ENCODE results near the gene HMHB1. TPM values are rescaled to one million over a fixed set of nuclear protein-coding genes. Genes with fewer than 3 reads are reported as not detected.
A peak's percentile ranks its signal among the peaks of the same experiment; 100 is the strongest.
"Not testable (repeated sequence)": the region's sequence is repeated elsewhere in the genome, so short reads cannot be mapped to it uniquely, and the experiment has no call there.

HMHB1 gene
- total RNA-seq, 1 experiment from 2014 or later = not detected

DNA sequence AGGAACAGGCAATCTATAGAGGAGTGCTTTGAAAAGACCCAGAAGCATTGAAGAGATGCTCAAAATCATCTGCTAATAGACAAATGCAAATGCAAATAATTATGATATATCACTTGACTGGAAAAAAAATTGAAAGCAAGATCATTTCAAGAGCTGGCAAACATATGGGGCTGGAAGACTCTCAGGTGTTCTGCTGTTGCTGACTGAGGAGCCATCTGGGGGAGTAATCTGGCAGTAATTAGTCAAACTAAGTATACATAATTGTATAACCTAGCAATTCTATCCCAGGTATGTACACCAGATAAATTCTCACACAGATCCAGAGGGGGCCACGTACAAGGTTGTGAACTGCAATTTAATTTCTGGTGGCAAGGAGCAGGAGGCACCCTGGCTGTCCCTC lies 4.6 kb upstream of the HMHB1 start:
- Histone ChIP-seq H3K9ac (ENCODE audit: low read length) (no peak overlapping the region), H3K79me2 (ENCODE audit: low read length) (no peaks in the 10 kb centered on the region), H3K36me3 (ENCODE audit: insufficient read depth, low read length) (no peaks in the 10 kb centered on the region), H2AFZ (ENCODE audit: low read length) (no peak overlapping the region), H3K4me1 (ENCODE audit: low read length) (peaks cover 10% of the 10 kb centered on the region), H3K27me3 (ENCODE audit: low read length) (no peaks in the 10 kb centered on the region; the same call in none of the 2 replicates), H4K20me1 (ENCODE audit: insufficient read depth, low read depth, low read length) (no peaks in the 10 kb centered on the region), H3K4me3 (ENCODE audit: low read length) (no peak overlapping the region), H3K27ac (ENCODE audit: low read length) (no peak overlapping the region), H3K9me2 (replicated peaks; ENCODE audit: insufficient read depth, low read length) (no peaks in the 10 kb centered on the region), H3K4me2 (ENCODE audit: low read depth, low read length, poor library complexity, severe bottlenecking) (no peak overlapping the region), H3K9me3 (ENCODE audit: low read length) (no peaks in the 10 kb centered on the region)
- no peak for DNase-seq

DNA sequence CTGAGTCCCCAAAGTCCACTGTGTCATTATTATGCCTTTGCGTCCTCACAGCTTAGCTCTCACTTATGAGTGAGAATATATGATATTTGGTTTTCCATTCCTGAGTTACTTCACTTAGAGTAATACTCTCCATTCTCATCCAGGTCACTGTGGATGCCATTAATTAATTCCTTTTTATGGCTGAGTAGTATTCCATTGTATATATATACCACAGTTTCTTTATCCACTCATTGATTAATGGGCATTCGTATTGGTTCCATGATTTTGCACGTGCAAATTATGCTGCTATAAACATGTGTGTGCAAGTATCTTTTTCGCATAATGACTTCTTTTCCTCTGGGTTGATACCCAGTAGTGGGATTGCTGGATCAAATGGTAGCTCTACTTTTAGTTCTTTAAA lies 4.4 kb downstream of the HMHB1 start:
- not testable (repeated sequence) for H2AFZ ChIP-seq (ENCODE audit: low read length); H3K9me2 ChIP-seq (replicated peaks; ENCODE audit: insufficient read depth, low read length); H3K27me3 ChIP-seq (ENCODE audit: low read length); H3K9ac ChIP-seq (ENCODE audit: low read length); DNase-seq; H3K27ac ChIP-seq (ENCODE audit: low read length); H4K20me1 ChIP-seq (ENCODE audit: insufficient read depth, low read depth, low read length); H3K36me3 ChIP-seq (ENCODE audit: insufficient read depth, low read length); H3K4me2 ChIP-seq (ENCODE audit: low read depth, low read length, poor library complexity, severe bottlenecking); H3K79me2 ChIP-seq (ENCODE audit: low read length); H3K4me1 ChIP-seq (ENCODE audit: low read length); H3K9me3 ChIP-seq (ENCODE audit: low read length); H3K4me3 ChIP-seq (ENCODE audit: low read length)

DNA sequence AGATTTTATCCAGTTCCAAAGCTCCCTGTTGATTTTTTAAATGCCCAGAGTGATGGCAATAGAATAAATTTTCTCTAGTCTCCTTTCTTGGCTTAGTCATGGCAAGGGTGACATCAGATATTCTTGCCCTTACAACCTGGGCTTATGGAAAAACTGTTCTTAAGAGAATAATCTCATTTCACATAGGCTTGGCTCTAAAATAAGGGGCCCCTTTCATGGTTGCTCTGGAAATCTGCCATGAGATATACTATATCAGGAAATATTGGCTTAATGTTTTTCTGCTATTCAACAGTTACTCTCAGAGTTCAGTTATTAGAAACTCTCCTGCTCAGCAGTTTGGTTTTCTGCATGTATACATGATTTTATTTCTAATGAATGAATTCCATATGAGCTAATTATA lies 7.8 kb downstream of the HMHB1 start:
- Histone ChIP-seq H3K79me2 (ENCODE audit: low read length) (no peaks in the 10 kb centered on the region), H3K9ac (ENCODE audit: low read length) (no peak overlapping the region), H3K36me3 (ENCODE audit: insufficient read depth, low read length) (no peaks in the 10 kb centered on the region), H3K9me3 (ENCODE audit: low read length) (no peaks in the 10 kb centered on the region), H2AFZ (ENCODE audit: low read length) (no peak overlapping the region), H3K27me3 (ENCODE audit: low read length) (no peaks in the 10 kb centered on the region), H4K20me1 (ENCODE audit: insufficient read depth, low read depth, low read length) (no peaks in the 10 kb centered on the region), H3K4me1 (ENCODE audit: low read length) (peaks cover 7% of the 10 kb centered on the region), H3K4me2 (ENCODE audit: low read depth, low read length, poor library complexity, severe bottlenecking) (no peak overlapping the region), H3K9me2 (replicated peaks; ENCODE audit: insufficient read depth, low read length) (no peaks in the 10 kb centered on the region), H3K27ac (ENCODE audit: low read length) (no peak overlapping the region), H3K4me3 (ENCODE audit: low read length) (no peak overlapping the region)
- no peak for DNase-seq

DNA sequence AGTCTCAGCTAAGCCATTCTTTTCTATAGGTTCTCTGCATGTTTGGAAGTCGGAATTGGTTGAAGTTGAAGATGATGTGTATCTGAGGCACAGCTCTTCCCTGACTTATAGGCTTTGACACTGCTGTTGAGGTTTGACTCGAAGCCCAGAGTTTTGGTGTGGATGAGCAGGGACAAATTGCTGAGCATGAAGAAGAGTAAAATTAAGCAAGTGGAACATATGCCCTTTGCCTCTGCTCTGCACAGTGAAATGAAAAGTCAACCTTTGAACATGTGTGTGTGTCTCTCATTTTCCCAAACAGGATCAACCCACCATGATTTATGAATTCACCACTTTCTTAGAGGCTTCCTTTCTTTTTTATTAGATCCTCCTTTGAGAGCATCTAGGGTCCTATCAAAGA lies 8.5 kb downstream of the HMHB1 start:
- H3K9ac ChIP-seq (ENCODE audit: low read length) = no peak overlapping the region
- no peak overlapping the region for H2AFZ ChIP-seq (ENCODE audit: low read length)
- no peaks in the 10 kb centered on the region for H3K36me3 ChIP-seq (ENCODE audit: insufficient read depth, low read length)
- no peak overlapping the region for H3K27ac ChIP-seq (ENCODE audit: low read length)
- H3K4me1 ChIP-seq (ENCODE audit: low read length) = peaks cover 14% of the 10 kb centered on the region
- H3K4me2 ChIP-seq (ENCODE audit: low read depth, low read length, poor library complexity, severe bottlenecking) = no peak overlapping the region
- H3K4me3 ChIP-seq (ENCODE audit: low read length) = no peak overlapping the region
- H4K20me1 ChIP-seq (ENCODE audit: insufficient read depth, low read depth, low read length) = no peaks in the 10 kb centered on the region
- H3K9me2 ChIP-seq (replicated peaks; ENCODE audit: insufficient read depth, low read length) = no peaks in the 10 kb centered on the region
- no peaks in the 10 kb centered on the region for H3K9me3 ChIP-seq (ENCODE audit: low read length)
- no peaks in the 10 kb centered on the region for H3K79me2 ChIP-seq (ENCODE audit: low read length)
- DNase-seq = no peak
- H3K27me3 ChIP-seq (ENCODE audit: low read length) = no peaks in the 10 kb centered on the region

DNA sequence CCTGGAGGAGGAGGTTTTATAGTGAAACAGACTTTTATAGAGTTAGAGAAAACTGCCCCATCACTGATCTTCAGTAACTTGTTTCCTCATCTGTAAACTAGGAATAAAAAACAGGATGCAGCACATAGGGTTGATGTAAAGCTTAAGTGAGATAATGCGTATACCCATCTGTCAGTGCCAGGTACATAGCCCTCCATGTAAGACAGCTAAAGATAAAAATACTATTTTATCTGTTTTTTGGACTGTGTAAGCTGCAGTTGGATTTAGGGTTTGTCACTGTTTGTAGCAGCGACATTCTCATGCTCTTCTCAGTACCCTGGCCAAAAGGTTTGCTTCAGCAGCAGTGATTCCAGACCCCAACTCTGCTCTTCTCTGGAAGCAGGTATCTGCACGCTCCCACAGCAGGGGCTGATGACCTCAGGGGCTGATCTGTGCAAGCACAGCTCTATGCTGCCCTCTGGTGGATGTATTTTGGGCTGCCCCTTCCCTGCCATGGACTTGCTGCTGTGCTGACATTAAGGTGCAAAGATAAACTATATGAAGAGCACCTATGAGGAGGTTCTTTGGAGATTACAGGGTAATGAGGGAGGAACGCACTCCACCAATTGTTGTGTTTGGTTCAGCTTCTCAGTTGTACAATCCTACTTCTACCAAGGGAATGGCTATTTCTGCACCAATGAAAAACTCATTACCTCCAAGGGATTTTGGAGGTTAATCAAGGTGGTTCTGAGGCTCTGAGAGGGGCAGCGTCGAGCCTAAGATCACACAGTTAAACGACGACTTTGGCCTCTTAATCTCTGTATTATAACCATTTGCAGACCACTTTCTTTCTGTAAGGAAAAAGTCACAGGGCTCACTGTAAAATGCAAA lies 13.1 kb downstream of the HMHB1 start:
- Histone ChIP-seq H3K9ac (ENCODE audit: low read length) (no peak overlapping the region), H2AFZ (ENCODE audit: low read length) (no peak overlapping the region), H3K4me1 (ENCODE audit: low read length) (peaks cover 21% of the 10 kb centered on the region), H3K79me2 (ENCODE audit: low read length) (no peaks in the 10 kb centered on the region), H3K4me3 (ENCODE audit: low read length) (no peak overlapping the region), H3K27ac (ENCODE audit: low read length) (no peak overlapping the region), H4K20me1 (ENCODE audit: insufficient read depth, low read depth, low read length) (no peaks in the 10 kb centered on the region), H3K9me3 (ENCODE audit: low read length) (no peaks in the 10 kb centered on the region), H3K36me3 (ENCODE audit: insufficient read depth, low read length) (no peaks in the 10 kb centered on the region), H3K9me2 (replicated peaks; ENCODE audit: insufficient read depth, low read length) (no peaks in the 10 kb centered on the region), H3K27me3 (ENCODE audit: low read length) (no peaks in the 10 kb centered on the region), H3K4me2 (ENCODE audit: low read depth, low read length, poor library complexity, severe bottlenecking) (peak overlapping the region; percentile 14)
- DNase-seq = peak; percentile 93

DNA sequence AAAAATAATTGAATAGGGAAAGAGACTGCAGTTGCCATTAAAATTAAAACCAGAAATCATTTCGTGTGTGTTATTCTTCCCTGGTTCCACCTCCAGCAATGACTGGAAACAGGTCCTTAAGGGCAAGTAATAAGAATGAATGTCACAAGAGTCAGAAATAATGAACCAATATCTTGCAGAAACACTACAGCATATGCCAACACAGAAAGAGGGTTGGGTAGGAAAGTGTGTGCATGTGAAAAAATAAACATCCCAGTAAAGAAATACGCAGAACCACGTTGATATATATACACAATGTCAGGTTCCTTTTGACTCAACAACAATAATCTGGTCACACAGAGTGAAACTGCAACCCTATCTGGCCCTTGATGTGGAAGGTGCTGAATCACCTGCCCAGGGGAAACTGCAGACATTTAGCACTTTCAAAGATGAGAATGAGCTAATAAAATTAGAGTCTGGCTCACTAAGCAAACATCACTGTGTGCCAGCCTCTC lies 15.0 kb downstream of the HMHB1 start:
- no peaks in the 10 kb centered on the region for H3K79me2 ChIP-seq (ENCODE audit: low read length)
- no peak overlapping the region for H3K9ac ChIP-seq (ENCODE audit: low read length)
- peaks cover 21% of the 10 kb centered on the region for H3K4me1 ChIP-seq (ENCODE audit: low read length)
- DNase-seq = no peak
- no peaks in the 10 kb centered on the region for H3K9me3 ChIP-seq (ENCODE audit: low read length)
- H3K27ac ChIP-seq (ENCODE audit: low read length) = no peak overlapping the region
- H4K20me1 ChIP-seq (ENCODE audit: insufficient read depth, low read depth, low read length) = no peaks in the 10 kb centered on the region
- no peak overlapping the region for H3K4me3 ChIP-seq (ENCODE audit: low read length)
- no peaks in the 10 kb centered on the region for H3K36me3 ChIP-seq (ENCODE audit: insufficient read depth, low read length)
- no peak overlapping the region for H2AFZ ChIP-seq (ENCODE audit: low read length)
- no peaks in the 10 kb centered on the region for H3K9me2 ChIP-seq (replicated peaks; ENCODE audit: insufficient read depth, low read length)
- no peak overlapping the region for H3K4me2 ChIP-seq (ENCODE audit: low read depth, low read length, poor library complexity, severe bottlenecking)
- no peaks in the 10 kb centered on the region for H3K27me3 ChIP-seq (ENCODE audit: low read length)

DNA sequence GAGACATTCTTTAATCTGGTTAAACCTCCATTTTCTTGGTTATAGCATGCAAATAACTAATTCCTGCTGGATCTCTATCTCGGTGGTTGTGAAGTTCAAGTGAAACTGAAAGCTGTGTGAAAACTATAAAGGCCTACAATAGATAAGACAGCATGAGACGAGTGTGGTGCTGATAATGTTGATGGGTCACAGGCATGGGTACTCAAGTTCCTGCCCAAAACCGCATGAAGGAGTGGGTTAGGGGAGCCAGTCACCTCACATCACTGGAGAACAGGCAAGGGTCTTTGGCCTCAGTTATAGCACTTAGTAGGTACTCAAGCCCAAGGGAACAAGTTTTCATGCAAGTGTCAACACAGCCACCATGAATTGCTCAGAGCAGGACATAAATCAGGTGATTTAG lies 16.7 kb downstream of the HMHB1 start:
- no peak for DNase-seq

DNA sequence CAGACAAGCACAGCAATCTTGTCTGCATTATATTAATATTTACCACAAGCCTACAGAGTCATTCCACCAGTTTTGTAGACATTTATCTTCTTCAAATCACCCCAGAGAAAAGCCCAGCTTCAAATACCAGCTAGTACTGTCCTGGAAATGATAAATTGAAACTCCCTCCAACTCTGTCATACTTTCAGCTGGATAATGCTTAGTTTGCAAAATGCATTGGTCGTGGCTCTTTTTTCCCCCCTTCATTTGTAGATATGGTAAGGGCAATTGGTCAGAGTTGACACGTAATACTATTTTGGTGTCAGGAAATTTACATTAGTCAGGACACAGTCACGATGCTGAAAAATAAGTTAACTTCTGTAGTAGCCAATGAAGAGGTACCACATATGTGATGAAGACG lies 21.2 kb downstream of the HMHB1 start:
- no peak overlapping the region for H3K9ac ChIP-seq (ENCODE audit: low read length)

More for the DNA sequence above, 16.7 kb downstream of the HMHB1 start:
- Histone ChIP-seq H3K27me3 (ENCODE audit: low read length) (no peaks in the 10 kb centered on the region), H3K36me3 (ENCODE audit: insufficient read depth, low read length) (no peaks in the 10 kb centered on the region), H2AFZ (ENCODE audit: low read length) (no peak overlapping the region; the same call in 1 of the 2 replicates), H4K20me1 (ENCODE audit: insufficient read depth, low read depth, low read length) (no peaks in the 10 kb centered on the region), H3K9me3 (ENCODE audit: low read length) (no peaks in the 10 kb centered on the region), H3K9ac (ENCODE audit: low read length) (no peak overlapping the region), H3K4me3 (ENCODE audit: low read length) (no peak overlapping the region), H3K27ac (ENCODE audit: low read length) (no peak overlapping the region), H3K4me1 (ENCODE audit: low read length) (peaks cover 21% of the 10 kb centered on the region), H3K9me2 (replicated peaks; ENCODE audit: insufficient read depth, low read length) (no peaks in the 10 kb centered on the region), H3K79me2 (ENCODE audit: low read length) (no peaks in the 10 kb centered on the region), H3K4me2 (ENCODE audit: low read depth, low read length, poor library complexity, severe bottlenecking) (no peak overlapping the region)

More for the DNA sequence above, 21.2 kb downstream of the HMHB1 start:
- Histone ChIP-seq H3K36me3 (ENCODE audit: insufficient read depth, low read length) (no peaks in the 10 kb centered on the region), H3K79me2 (ENCODE audit: low read length) (no peaks in the 10 kb centered on the region), H3K4me2 (ENCODE audit: low read depth, low read length, poor library complexity, severe bottlenecking) (no peak overlapping the region), H3K9me3 (ENCODE audit: low read length) (no peaks in the 10 kb centered on the region), H3K27ac (ENCODE audit: low read length) (no peak overlapping the region), H2AFZ (ENCODE audit: low read length) (no peak overlapping the region), H3K4me3 (ENCODE audit: low read length) (no peak overlapping the region), H4K20me1 (ENCODE audit: insufficient read depth, low read depth, low read length) (no peaks in the 10 kb centered on the region), H3K4me1 (ENCODE audit: low read length) (peaks cover 11% of the 10 kb centered on the region), H3K27me3 (ENCODE audit: low read length) (no peaks in the 10 kb centered on the region), H3K9me2 (replicated peaks; ENCODE audit: insufficient read depth, low read length) (no peaks in the 10 kb centered on the region)
- no peak for DNase-seq

Data from Karpas-422 (cell line).